ENCODE data around the gene FSD2.

Gene FSD2

GRCh38 chr15:82843566-82843965 is 37.7 kb upstream of the FSD2 start:
- Histone ChIP-seq H3K4me3 (ENCODE audit: low read length) (no peak overlapping the region), H3K36me3 (ENCODE audit: control insufficient read depth, insufficient read depth, low read length) (no peaks in the 10 kb centered on the region), H3K27me3 (ENCODE audit: control insufficient read depth, insufficient read depth, low read length) (no peaks in the 10 kb centered on the region), H3K9ac (ENCODE audit: low read length) (no peak overlapping the region), H3K4me1 (ENCODE audit: control insufficient read depth, insufficient read depth, low read length) (no peaks in the 10 kb centered on the region), H3K27ac (ENCODE audit: low read depth, low read length) (no peak overlapping the region)

DNA sequence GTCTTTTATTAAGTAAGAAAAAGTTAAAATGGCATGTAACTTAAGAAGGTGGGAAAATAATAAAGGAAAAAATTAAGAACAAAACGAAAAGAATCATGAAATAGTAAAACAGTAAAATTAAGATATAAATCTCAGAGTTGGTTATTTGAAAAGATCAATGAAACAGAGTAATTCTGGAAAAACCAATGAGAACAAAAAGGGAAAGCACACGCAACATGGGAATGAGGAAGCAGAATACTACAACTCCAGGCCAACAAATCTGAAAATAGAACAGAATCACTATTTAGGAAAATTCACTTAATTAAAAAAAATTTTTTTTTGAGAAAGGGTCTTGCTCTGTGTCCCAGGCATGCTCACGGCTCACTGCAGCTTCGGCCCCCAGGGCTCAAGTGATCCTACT is 34.3 kb upstream of the FSD2 start:
- no peaks in the 10 kb centered on the region for H3K27me3 ChIP-seq (ENCODE audit: control insufficient read depth, insufficient read depth, low read length)
- H3K4me1 ChIP-seq (ENCODE audit: control insufficient read depth, insufficient read depth, low read length) = no peaks in the 10 kb centered on the region
- no peak overlapping the region for H3K9ac ChIP-seq (ENCODE audit: low read length)
- H3K36me3 ChIP-seq (ENCODE audit: control insufficient read depth, insufficient read depth, low read length) = peaks cover 19% of the 10 kb centered on the region
- H3K4me3 ChIP-seq (ENCODE audit: low read length) = no peak overlapping the region
- no peak overlapping the region for H3K27ac ChIP-seq (ENCODE audit: low read depth, low read length)

DNA sequence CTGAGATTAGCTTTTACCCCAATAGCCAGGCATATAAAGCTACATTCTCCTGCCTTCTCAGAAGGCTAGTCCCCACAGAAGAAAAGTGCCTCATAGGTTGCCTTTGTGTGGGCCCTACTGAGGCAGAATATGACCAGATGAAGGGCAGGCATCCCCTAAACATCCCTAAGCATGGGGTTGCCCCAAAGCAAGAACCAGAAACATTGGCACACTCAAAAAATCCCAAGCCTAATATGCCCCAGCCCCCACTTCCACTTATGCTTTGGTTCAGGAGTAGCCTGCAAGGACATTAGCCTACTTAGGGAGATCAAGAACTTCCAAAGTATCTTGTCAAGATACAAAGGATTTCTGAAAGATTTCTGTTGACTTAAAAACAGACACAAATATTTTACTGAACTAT is 33.3 kb upstream of the FSD2 start:
- Histone ChIP-seq H3K27me3 (ENCODE audit: control insufficient read depth, insufficient read depth, low read length) (no peaks in the 10 kb centered on the region), H3K9ac (ENCODE audit: low read length) (no peak overlapping the region), H3K4me3 (ENCODE audit: low read length) (no peak overlapping the region), H3K36me3 (ENCODE audit: control insufficient read depth, insufficient read depth, low read length) (peaks cover 22% of the 10 kb centered on the region), H3K4me1 (ENCODE audit: control insufficient read depth, insufficient read depth, low read length) (no peaks in the 10 kb centered on the region), H3K27ac (ENCODE audit: low read depth, low read length) (no peak overlapping the region)

GRCh38 chr15:82838096-82838735 is 32.3 kb upstream of the FSD2 start:
- no peaks in the 10 kb centered on the region for H3K27me3 ChIP-seq (ENCODE audit: control insufficient read depth, insufficient read depth, low read length)
- H3K4me3 ChIP-seq (ENCODE audit: low read length) = no peak overlapping the region
- no peak overlapping the region for H3K27ac ChIP-seq (ENCODE audit: low read depth, low read length)
- no peak overlapping the region for H3K9ac ChIP-seq (ENCODE audit: low read length)
- H3K36me3 ChIP-seq (ENCODE audit: control insufficient read depth, insufficient read depth, low read length) = peaks cover 25% of the 10 kb centered on the region
- H3K4me1 ChIP-seq (ENCODE audit: control insufficient read depth, insufficient read depth, low read length) = no peaks in the 10 kb centered on the region

DNA sequence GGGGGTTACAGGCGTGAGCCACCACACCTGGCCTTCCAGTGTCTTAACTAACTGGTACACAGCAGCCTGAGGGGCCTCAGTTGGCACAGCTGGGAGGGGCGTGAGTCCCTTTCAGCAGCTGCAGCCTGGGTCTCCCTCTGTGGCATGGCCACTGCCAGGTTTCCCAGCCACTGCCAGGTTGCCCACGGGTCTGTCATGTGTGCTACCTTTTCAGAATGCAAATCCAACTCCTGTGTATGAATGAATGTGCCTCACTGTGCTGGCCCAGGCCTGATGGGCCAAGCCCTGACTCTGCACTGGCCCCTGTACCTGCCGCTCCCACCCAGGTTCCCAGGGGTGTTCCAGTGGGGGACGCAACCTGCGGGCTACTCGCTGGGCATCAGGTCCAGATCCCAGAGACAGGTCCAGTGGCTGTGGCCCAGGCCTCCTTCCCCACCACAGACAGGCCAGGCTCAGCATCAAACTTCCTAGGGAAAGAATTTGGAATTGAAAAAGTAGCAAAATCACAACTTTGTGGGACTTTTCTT is 29.6 kb upstream of the FSD2 start:
- Histone ChIP-seq H3K36me3 (ENCODE audit: control insufficient read depth, insufficient read depth, low read length) (peaks cover 31% of the 10 kb centered on the region), H3K9ac (ENCODE audit: low read length) (no peak overlapping the region), H3K27ac (ENCODE audit: low read depth, low read length) (no peak overlapping the region), H3K4me3 (ENCODE audit: low read length) (no peak overlapping the region), H3K27me3 (ENCODE audit: control insufficient read depth, insufficient read depth, low read length) (no peaks in the 10 kb centered on the region), H3K4me1 (ENCODE audit: control insufficient read depth, insufficient read depth, low read length) (no peaks in the 10 kb centered on the region)

- Histone ChIP-seq H3K9ac (ENCODE audit: low read length) (no peak overlapping the region), H3K4me3 (ENCODE audit: low read length) (no peak overlapping the region), H3K36me3 (ENCODE audit: control insufficient read depth, insufficient read depth, low read length) (peaks cover 46% of the 10 kb centered on the region), H3K27ac (ENCODE audit: low read depth, low read length) (no peak overlapping the region), H3K27me3 (ENCODE audit: control insufficient read depth, insufficient read depth, low read length) (no peaks in the 10 kb centered on the region), H3K4me1 (ENCODE audit: control insufficient read depth, insufficient read depth, low read length) (no peaks in the 10 kb centered on the region)
Measured at GRCh38 chr15:82833362-82833682, 27.5 kb upstream of the FSD2 start.

GRCh38 chr15:82832601-82833361 is 26.9 kb upstream of the FSD2 start:
- H3K36me3 ChIP-seq (ENCODE audit: control insufficient read depth, insufficient read depth, low read length) = peaks cover 51% of the 10 kb centered on the region
- no peaks in the 10 kb centered on the region for H3K27me3 ChIP-seq (ENCODE audit: control insufficient read depth, insufficient read depth, low read length)
- no peaks in the 10 kb centered on the region for H3K4me1 ChIP-seq (ENCODE audit: control insufficient read depth, insufficient read depth, low read length)
- H3K9ac ChIP-seq (ENCODE audit: low read length) = no peak overlapping the region
- H3K27ac ChIP-seq (ENCODE audit: low read depth, low read length) = no peak overlapping the region
- H3K4me3 ChIP-seq (ENCODE audit: low read length) = no peak overlapping the region

DNA sequence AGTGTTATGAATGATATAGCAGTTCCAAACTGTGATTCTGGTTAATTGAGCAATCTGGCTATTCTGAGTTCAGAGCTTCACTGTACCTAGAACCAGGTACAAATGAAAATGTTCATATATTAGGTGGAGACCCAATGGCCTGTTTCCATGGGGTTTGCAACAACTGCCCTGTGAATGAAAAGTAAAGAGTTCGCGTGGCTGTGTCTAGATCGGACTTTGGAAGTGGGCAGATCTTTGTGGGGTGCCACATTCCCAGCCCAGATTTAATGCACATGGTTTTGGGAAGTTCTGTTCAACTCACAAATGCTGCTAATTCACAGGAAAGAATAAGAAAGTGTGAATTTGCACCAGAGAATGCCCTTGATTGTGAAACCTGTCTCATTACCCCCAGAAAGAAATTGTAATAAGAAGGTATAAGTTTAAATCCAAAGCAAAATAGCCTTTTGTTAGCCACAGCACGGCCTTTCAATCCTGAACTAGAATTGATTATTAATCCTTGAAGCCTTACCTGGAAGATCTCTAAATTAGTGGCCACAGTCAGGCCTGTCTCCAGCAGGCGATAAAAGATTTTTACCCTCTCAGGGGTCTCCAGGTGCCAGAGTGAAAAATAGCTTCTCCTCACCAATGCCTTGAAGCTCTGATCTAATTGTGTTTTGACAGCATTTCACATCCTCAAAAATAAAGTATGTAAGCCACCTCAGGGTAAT is 26.2 kb upstream of the FSD2 start:
- Histone ChIP-seq H3K9ac (ENCODE audit: low read length) (no peak overlapping the region), H3K27ac (ENCODE audit: low read depth, low read length) (no peak overlapping the region), H3K4me3 (ENCODE audit: low read length) (no peak overlapping the region), H3K36me3 (ENCODE audit: control insufficient read depth, insufficient read depth, low read length) (peaks cover 49% of the 10 kb centered on the region), H3K4me1 (ENCODE audit: control insufficient read depth, insufficient read depth, low read length) (no peaks in the 10 kb centered on the region), H3K27me3 (ENCODE audit: control insufficient read depth, insufficient read depth, low read length) (no peaks in the 10 kb centered on the region)

GRCh38 chr15:82830427-82831173 is 24.7 kb upstream of the FSD2 start:
- Histone ChIP-seq H3K9ac (ENCODE audit: low read length) (no peak overlapping the region), H3K4me1 (ENCODE audit: control insufficient read depth, insufficient read depth, low read length) (no peaks in the 10 kb centered on the region), H3K27me3 (ENCODE audit: control insufficient read depth, insufficient read depth, low read length) (no peaks in the 10 kb centered on the region), H3K27ac (ENCODE audit: low read depth, low read length) (no peak overlapping the region), H3K36me3 (ENCODE audit: control insufficient read depth, insufficient read depth, low read length) (peaks cover 42% of the 10 kb centered on the region), H3K4me3 (ENCODE audit: low read length) (no peak overlapping the region)

- Histone ChIP-seq H3K9ac (ENCODE audit: low read length) (no peak overlapping the region), H3K4me1 (ENCODE audit: control insufficient read depth, insufficient read depth, low read length) (no peaks in the 10 kb centered on the region), H3K27ac (ENCODE audit: low read depth, low read length) (no peak overlapping the region), H3K27me3 (ENCODE audit: control insufficient read depth, insufficient read depth, low read length) (no peaks in the 10 kb centered on the region), H3K4me3 (ENCODE audit: low read length) (no peak overlapping the region), H3K36me3 (ENCODE audit: control insufficient read depth, insufficient read depth, low read length) (peaks cover 38% of the 10 kb centered on the region)
Measured at GRCh38 chr15:82829234-82829633, 23.4 kb upstream of the FSD2 start.

- Histone ChIP-seq H3K4me1 (ENCODE audit: control insufficient read depth, insufficient read depth, low read length) (no peaks in the 10 kb centered on the region), H3K4me3 (ENCODE audit: low read length) (no peak overlapping the region), H3K27me3 (ENCODE audit: control insufficient read depth, insufficient read depth, low read length) (no peaks in the 10 kb centered on the region), H3K27ac (ENCODE audit: low read depth, low read length) (no peak overlapping the region), H3K36me3 (ENCODE audit: control insufficient read depth, insufficient read depth, low read length) (peaks cover 36% of the 10 kb centered on the region), H3K9ac (ENCODE audit: low read length) (no peak overlapping the region)
Measured at GRCh38 chr15:82828075-82828474, 22.2 kb upstream of the FSD2 start.

GRCh38 chr15:82823049-82823448 is 17.2 kb upstream of the FSD2 start:
- H3K4me3 ChIP-seq (ENCODE audit: low read length) = no peak overlapping the region
- no peaks in the 10 kb centered on the region for H3K4me1 ChIP-seq (ENCODE audit: control insufficient read depth, insufficient read depth, low read length)
- no peak overlapping the region for H3K9ac ChIP-seq (ENCODE audit: low read length)
- H3K27me3 ChIP-seq (ENCODE audit: control insufficient read depth, insufficient read depth, low read length) = no peaks in the 10 kb centered on the region
- H3K36me3 ChIP-seq (ENCODE audit: control insufficient read depth, insufficient read depth, low read length) = peaks cover 16% of the 10 kb centered on the region
- H3K27ac ChIP-seq (ENCODE audit: low read depth, low read length) = no peak overlapping the region

Measured in rectal smooth muscle tissue (tissue), 1 donor.